ENCODE results near the gene CELF1.

DNA sequence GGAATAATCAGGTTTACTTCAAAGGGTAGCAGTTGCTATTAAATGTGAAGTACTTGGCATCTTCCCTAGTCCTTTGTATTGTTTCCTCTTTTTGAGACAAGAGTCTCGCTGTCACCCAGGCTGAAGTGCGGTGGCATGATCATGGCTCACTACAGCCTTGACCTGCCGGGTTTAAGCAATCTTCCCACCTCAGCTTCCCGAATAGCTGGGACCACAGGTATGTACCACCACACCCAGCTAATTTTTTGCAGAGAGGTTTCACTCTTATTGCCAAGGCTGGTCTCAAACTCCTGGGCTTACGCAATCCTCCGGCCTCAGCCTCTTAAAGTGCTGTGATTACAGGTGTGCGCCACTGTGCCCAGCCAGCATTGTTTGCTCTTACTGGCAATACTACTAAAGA, 67.8 kb downstream of the CELF1 start:
- TF ChIP-seq POLR2A (IDR thresholded peaks at IDR 0.05; ENCODE audit: low read depth, low read length) = no peak
- TF ChIP-seq POLR2AphosphoS5 (IDR thresholded peaks at IDR 0.05; ENCODE audit: low read depth, low read length) = no peak
- TF ChIP-seq SPI1 (IDR thresholded peaks at IDR 0.05; ENCODE audit: low read depth, low read length) = no peak
- TF ChIP-seq TAF1 (IDR thresholded peaks at IDR 0.05; ENCODE audit: low read depth, low read length) = no peak

All from GM12891 (cell line).